Body of pancreas (tissue), 4 donors: ENCODE measurements around the gene SH3GL3. TPM values are rescaled to one million over a fixed set of nuclear protein-coding genes. Genes with fewer than 3 reads are reported as not detected.

ENCODE experiments used
- ATAC-seq: fragments of 150-250 bp; one replicate; pipeline ENCODE4 v1.9.1; 2016
- DNase-seq, 4 donors: peaks; one replicate each; pipeline ENCODE4 v3.0.0-alpha.2; 2019
- H3K27ac ChIP-seq, 4 donors: fragments of 200-600 bp; sonication (generic); 1 replicate in 3 of 4; 2 replicates in 1 of 4; pipeline versions ENCODE4 v1.5.1 to v1.6.1; 2016 to 2019; ENCODE audit warnings: mild to moderate bottlenecking in 1 of 4, mixed read lengths in 1 of 4, moderate library complexity in 1 of 4
- H3K27me3 ChIP-seq, 2 donors: fragments of 200-600 bp; sonication (generic); one replicate each; pipeline ENCODE4 v1.6.0; 2016; ENCODE audit warnings: mild to moderate bottlenecking in 1 of 2
- H3K36me3 ChIP-seq, 2 donors: fragments of 200-600 bp; sonication (generic); replicated peaks in 1 of 2; 2 replicates each; pipeline ENCODE4 v1.5.1; 2016; ENCODE audit warnings: low read depth in 2 of 2; ENCODE audit not compliant: insufficient read depth in 1 of 2
- H3K4me1 ChIP-seq: fragments of 200-600 bp; sonication (generic); one replicate; pipeline ENCODE4 v1.6.0; 2016
- H3K4me3 ChIP-seq, 2 donors: fragments of 200-600 bp; sonication (generic); 1 replicate in 1 of 2; 2 replicates in 1 of 2; pipeline ENCODE4 v1.5.1; 2016 to 2019
- H3K9me3 ChIP-seq, 3 donors: fragments of 200-600 bp; sonication (generic); 1 replicate in 2 of 3; 2 replicates in 1 of 3; pipeline ENCODE4 v1.5.1; 2016
- CTCF ChIP-seq, 7 experiments: fragments of 450-650 bp in 4 of 7; fragments of 200-600 bp in 3 of 7; sonication (generic) in 3 of 7; IDR thresholded peaks; one replicate each; pipeline ENCODE4 v1.5.1; 2016 to 2019; ENCODE audit warnings: antibody characterized with exemption in 7 of 7
- POLR2A ChIP-seq, 3 donors: fragments of 450-650 bp; IDR thresholded peaks; one replicate each; pipeline ENCODE4 v1.6.1; 2016; ENCODE audit warnings: antibody characterized with exemption in 3 of 3, mild to moderate bottlenecking in 2 of 3
- WGBS, 2 donors: methylation state at CpG; one replicate each; pipeline ENCODE4 v1.1.5; 2017; 5-methylcytosine and 5-hydroxymethylcytosine counted together
- intact Hi-C: fragments of 100-400 bp; cut with DNase I; formaldehyde crosslinking; loops from one replicate; pipeline ENCODE4 v1.15.1; 2023
- total RNA-seq, 2 donors: library from RNA; depleted of rRNA; stranded (reverse); fragments of >200 nt; gene quantifications; one replicate each; pipeline ENCODE4 v1.1.0, GENCODE V29; 2016

Gene SH3GL3
- total RNA-seq, 2 donors from 2014 or later, result 2.3 TPM; not detected in 1

- no peak overlapping the region for H3K4me3 ChIP-seq
- no peaks in the 10 kb centered on the region for H3K4me1 ChIP-seq
- H3K27me3 ChIP-seq, result no peaks in the 10 kb centered on the region
- ATAC-seq, result no peak
- intact Hi-C loops, result no loop called here
- H3K36me3 ChIP-seq, result no peaks in the 10 kb centered on the region
- no peak overlapping the region for H3K27ac ChIP-seq
- TF ChIP-seq POLR2A (IDR thresholded peaks at IDR 0.05) (no peak), CTCF (IDR thresholded peaks at IDR 0.05) (no peak)
- DNase-seq, result no peak
- H3K9me3 ChIP-seq, result no peaks in the 10 kb centered on the region
- WGBS, 2 donors, result 59 to 61% methylated on average over 2 of the region's 2 CpGs
These were observed 15.6 kb upstream of the SH3GL3 start for GRCh38 chr15:83431521-83431920.

- intact Hi-C loops, result loop anchor here (5.0 kb wide), 1 partner anchor 122 kb away; no protein-coding TSS in a partner anchor
These were observed 11.9 kb upstream of the SH3GL3 start for GRCh38 chr15:83435202-83435601.

GRCh38 chr15:83435782-83436181 is 11.4 kb upstream of the SH3GL3 start:
- ATAC-seq (no peak), DNase-seq (no peak)
- Histone ChIP-seq H3K27ac (no peak overlapping the region), H3K4me1 (no peaks in the 10 kb centered on the region), H3K36me3 (no peaks in the 10 kb centered on the region), H3K4me3 (no peak overlapping the region), H3K9me3 (no peaks in the 10 kb centered on the region), H3K27me3 (no peaks in the 10 kb centered on the region)
- no peak for TF ChIP-seq POLR2A (IDR thresholded peaks at IDR 0.05)
- no peak for TF ChIP-seq CTCF (IDR thresholded peaks at IDR 0.05)
- 75 to 76% methylated on average over 8 of the region's 8 CpGs for WGBS, 2 donors
- intact Hi-C loops, result loop anchor here (5.0 kb wide), 1 partner anchor 122 kb away; no protein-coding TSS in a partner anchor

More at GRCh38 chr15:83435202-83435601, 11.9 kb upstream of the SH3GL3 start:
- Histone ChIP-seq H3K4me1 (no peaks in the 10 kb centered on the region), H3K27ac (no peak overlapping the region), H3K27me3 (no peaks in the 10 kb centered on the region), H3K9me3 (no peaks in the 10 kb centered on the region), H3K4me3 (no peak overlapping the region), H3K36me3 (no peaks in the 10 kb centered on the region)
- WGBS, 2 donors, result 15 to 36% methylated on average over 5 to 8 of the region's 8 CpGs
- TF ChIP-seq CTCF (IDR thresholded peaks at IDR 0.05) (no peak), POLR2A (IDR thresholded peaks at IDR 0.05) (no peak)
- ATAC-seq (no peak), DNase-seq (no peak)

GRCh38 chr15:83436513-83437158 is 10.5 kb upstream of the SH3GL3 start:
- no peak for ATAC-seq
- intact Hi-C loops, result loop anchor here (5.0 kb wide), 1 partner anchor 121 kb away; no protein-coding TSS in a partner anchor
- Histone ChIP-seq H3K9me3 (no peaks in the 10 kb centered on the region), H3K27ac (no peak overlapping the region), H3K36me3 (no peaks in the 10 kb centered on the region), H3K4me3 (no peak overlapping the region), H3K27me3 (no peaks in the 10 kb centered on the region), H3K4me1 (no peaks in the 10 kb centered on the region)
- TF ChIP-seq CTCF (IDR thresholded peaks at IDR 0.05) (peak in 2 of 7 experiments; percentile 7 to 14), POLR2A (IDR thresholded peaks at IDR 0.05) (no peak)
- 20 to 41% methylated on average over 6 of the region's 6 CpGs for WGBS, 2 donors
- no peak for DNase-seq
